ENCODE data around the gene NUTM2G.
"Not testable (repeated sequence)": the region's sequence is repeated elsewhere in the genome, so short reads cannot be mapped to it uniquely, and the experiment has no call there.

Gene NUTM2G

GRCh38 chr9:96928543-96928942 is at the start of gene NUTM2G:
TSS of gene NUTM2G (plus strand) at chr9:96928843. CDS start at chr9:96929025, 182 bp downstream.
- H3K4me1 Mint-ChIP-seq (ENCODE audit: low read depth); H3K27me3 Mint-ChIP-seq; H3K4me3 Mint-ChIP-seq; H3K36me3 Mint-ChIP-seq (ENCODE audit: low read depth); H3K27ac Mint-ChIP-seq; H3K9me3 Mint-ChIP-seq; intact Hi-C loops (cut with micrococcal nuclease): not testable (repeated sequence)

GRCh38 chr9:96883922-96884321 is 44.7 kb upstream of the NUTM2G start:
- Mint-ChIP-seq H3K4me1 (ENCODE audit: low read depth) (peaks cover 13% of the 10 kb centered on the region), H3K36me3 (ENCODE audit: low read depth) (no peaks in the 10 kb centered on the region), H3K27me3 (peaks cover 12% of the 10 kb centered on the region), H3K4me3 (no peak overlapping the region), H3K9me3 (peaks cover 5% of the 10 kb centered on the region), H3K27ac (no peak overlapping the region)
- intact Hi-C loops (cut with micrococcal nuclease), result no loop called here

GRCh38 chr9:96884443-96884842 is 44.2 kb upstream of the NUTM2G start:
- Mint-ChIP-seq H3K36me3 (ENCODE audit: low read depth) (no peaks in the 10 kb centered on the region), H3K9me3 (peaks cover 5% of the 10 kb centered on the region), H3K4me1 (ENCODE audit: low read depth) (peaks cover 13% of the 10 kb centered on the region), H3K4me3 (no peak overlapping the region), H3K27me3 (peaks cover 7% of the 10 kb centered on the region), H3K27ac (no peak overlapping the region)
- intact Hi-C loops (cut with micrococcal nuclease), result no loop called here

- Mint-ChIP-seq H3K27me3 (peaks cover 2% of the 10 kb centered on the region), H3K4me3 (no peak overlapping the region), H3K9me3 (peaks cover 5% of the 10 kb centered on the region), H3K4me1 (ENCODE audit: low read depth) (peaks cover 13% of the 10 kb centered on the region), H3K36me3 (ENCODE audit: low read depth) (peaks cover 8% of the 10 kb centered on the region), H3K27ac (no peak overlapping the region)
- intact Hi-C loops (cut with micrococcal nuclease), result no loop called here
Measured at GRCh38 chr9:96885424-96885823, 43.2 kb upstream of the NUTM2G start.

GRCh38 chr9:96888591-96888990 is 40.1 kb upstream of the NUTM2G start:
- H3K27me3 Mint-ChIP-seq, result no peaks in the 10 kb centered on the region
- peaks cover 40% of the 10 kb centered on the region for H3K36me3 Mint-ChIP-seq (ENCODE audit: low read depth)
- H3K27ac Mint-ChIP-seq, result no peak overlapping the region
- intact Hi-C loops (cut with micrococcal nuclease), result no loop called here
- H3K4me1 Mint-ChIP-seq (ENCODE audit: low read depth), result peaks cover 13% of the 10 kb centered on the region
- no peak overlapping the region for H3K4me3 Mint-ChIP-seq
- peaks cover 5% of the 10 kb centered on the region for H3K9me3 Mint-ChIP-seq

- Mint-ChIP-seq H3K27ac (no peak overlapping the region), H3K9me3 (no peaks in the 10 kb centered on the region), H3K27me3 (no peaks in the 10 kb centered on the region), H3K36me3 (ENCODE audit: low read depth) (peaks cover 74% of the 10 kb centered on the region), H3K4me3 (no peak overlapping the region), H3K4me1 (ENCODE audit: low read depth) (no peaks in the 10 kb centered on the region)
- intact Hi-C loops (cut with micrococcal nuclease), result no loop called here
Measured at GRCh38 chr9:96892131-96892530, 36.5 kb upstream of the NUTM2G start.

- H3K27me3 Mint-ChIP-seq; H3K9me3 Mint-ChIP-seq; intact Hi-C loops (cut with micrococcal nuclease); H3K4me3 Mint-ChIP-seq; H3K27ac Mint-ChIP-seq; H3K4me1 Mint-ChIP-seq (ENCODE audit: low read depth): not testable (repeated sequence)
- peaks cover 32% of the 10 kb centered on the region for H3K36me3 Mint-ChIP-seq (ENCODE audit: low read depth)
Measured at GRCh38 chr9:96900010-96900409, 28.6 kb upstream of the NUTM2G start.

- H3K27me3 Mint-ChIP-seq; intact Hi-C loops (cut with micrococcal nuclease); H3K4me1 Mint-ChIP-seq (ENCODE audit: low read depth); H3K36me3 Mint-ChIP-seq (ENCODE audit: low read depth); H3K27ac Mint-ChIP-seq; H3K9me3 Mint-ChIP-seq; H3K4me3 Mint-ChIP-seq: not testable (repeated sequence)
Measured at GRCh38 chr9:96904947-96905722, 23.5 kb upstream of the NUTM2G start.

GRCh38 chr9:96908479-96908878 is 20.2 kb upstream of the NUTM2G start:
- H3K27me3 Mint-ChIP-seq; intact Hi-C loops (cut with micrococcal nuclease); H3K4me1 Mint-ChIP-seq (ENCODE audit: low read depth); H3K4me3 Mint-ChIP-seq; H3K27ac Mint-ChIP-seq; H3K9me3 Mint-ChIP-seq: not testable (repeated sequence)
- H3K36me3 Mint-ChIP-seq (ENCODE audit: low read depth), result peaks cover 14% of the 10 kb centered on the region

- H3K27ac Mint-ChIP-seq; H3K4me1 Mint-ChIP-seq (ENCODE audit: low read depth); H3K27me3 Mint-ChIP-seq; H3K4me3 Mint-ChIP-seq; H3K9me3 Mint-ChIP-seq; intact Hi-C loops (cut with micrococcal nuclease): not testable (repeated sequence)
- H3K36me3 Mint-ChIP-seq (ENCODE audit: low read depth), result peaks cover 28% of the 10 kb centered on the region
Measured at GRCh38 chr9:96915539-96915938, 13.1 kb upstream of the NUTM2G start.

- H3K36me3 Mint-ChIP-seq (ENCODE audit: low read depth), result peaks cover 27% of the 10 kb centered on the region
- H3K9me3 Mint-ChIP-seq; H3K27ac Mint-ChIP-seq; H3K4me1 Mint-ChIP-seq (ENCODE audit: low read depth); intact Hi-C loops (cut with micrococcal nuclease); H3K4me3 Mint-ChIP-seq; H3K27me3 Mint-ChIP-seq: not testable (repeated sequence)
Measured at GRCh38 chr9:96916531-96916930, 12.1 kb upstream of the NUTM2G start.

- H3K27me3 Mint-ChIP-seq; H3K9me3 Mint-ChIP-seq; H3K4me1 Mint-ChIP-seq (ENCODE audit: low read depth); H3K4me3 Mint-ChIP-seq; H3K27ac Mint-ChIP-seq; intact Hi-C loops (cut with micrococcal nuclease): not testable (repeated sequence)
- H3K36me3 Mint-ChIP-seq (ENCODE audit: low read depth), result peaks cover 24% of the 10 kb centered on the region
Measured at GRCh38 chr9:96918550-96918949, 10.1 kb upstream of the NUTM2G start.

GRCh38 chr9:96920803-96921202 is 7.8 kb upstream of the NUTM2G start:
- H3K9me3 Mint-ChIP-seq, result not testable (repeated sequence)

GRCh38 chr9:96925587-96925986 is 3.1 kb upstream of the NUTM2G start:
- H3K9me3 Mint-ChIP-seq; H3K36me3 Mint-ChIP-seq (ENCODE audit: low read depth); H3K4me1 Mint-ChIP-seq (ENCODE audit: low read depth); H3K4me3 Mint-ChIP-seq; H3K27ac Mint-ChIP-seq; H3K27me3 Mint-ChIP-seq; intact Hi-C loops (cut with micrococcal nuclease): not testable (repeated sequence)

More at GRCh38 chr9:96920803-96921202, 7.8 kb upstream of the NUTM2G start:
- H3K4me1 Mint-ChIP-seq (ENCODE audit: low read depth); intact Hi-C loops (cut with micrococcal nuclease); H3K27ac Mint-ChIP-seq; H3K4me3 Mint-ChIP-seq; H3K27me3 Mint-ChIP-seq: not testable (repeated sequence)
- H3K36me3 Mint-ChIP-seq (ENCODE audit: low read depth), result peaks cover 21% of the 10 kb centered on the region

GRCh38 chr9:96931665-96932064 is 3.0 kb downstream of the NUTM2G start:
- H3K4me3 Mint-ChIP-seq; H3K27me3 Mint-ChIP-seq; intact Hi-C loops (cut with micrococcal nuclease); H3K4me1 Mint-ChIP-seq (ENCODE audit: low read depth); H3K27ac Mint-ChIP-seq; H3K9me3 Mint-ChIP-seq: not testable (repeated sequence)
- peaks cover 12% of the 10 kb centered on the region for H3K36me3 Mint-ChIP-seq (ENCODE audit: low read depth)
